GM12878 (cell line): ENCODE data around the gene VANGL1. TPM values are rescaled to one million over a fixed set of nuclear protein-coding genes. Genes with fewer than 3 reads are reported as not detected.

Experiments
- ATAC-seq: fragments of 200-7000 bp; cut with Tn5 transposase; 3 replicates; pipeline ENCODE4 v1.9.1; 2020; ENCODE audit warnings: mild to moderate bottlenecking, moderate library complexity
- BruUV-seq: library from RNA; stranded (reverse); fragments of 400-500 nt; replicated peaks from 2 replicates; lab custom pipeline; 2021; lab: Mats Ljungman, UMichigan
- CTCF ChIA-PET: fragments of 300-600 bp; sonication (Branson Sonifier 250); formaldehyde crosslinking; extraction: SDS; loops from one replicate; lab custom pipeline; 2021; ENCODE audit warnings: inconsistent platforms; lab: Yijun Ruan, JAX
- POLR2A ChIA-PET: fragments of 350-600 bp; formaldehyde crosslinking; extraction: SDS; loops from one replicate; lab custom pipeline; 2021; ENCODE audit warnings: inconsistent platforms; lab: Charles Lee
- RAD21 ChIA-PET: fragments of 300-600 bp; sonication (Branson Sonifier 250); formaldehyde crosslinking; loops from one replicate; lab custom pipeline; 2023; ENCODE audit warnings: antibody characterized with exemption; ENCODE audit not compliant: unreplicated experiment; lab: Charles Lee
- SMC1A ChIA-PET: fragments of 300-600 bp; sonication (Branson Sonifier 250); formaldehyde crosslinking; loops from one replicate; lab custom pipeline; 2023; ENCODE audit not compliant: unreplicated experiment, uncharacterized antibody; lab: Charles Lee
- DNase-seq: peaks from one replicate; pipeline ENCODE4 v3.0.0-alpha.2; 2011; ENCODE audit warnings: low read depth, low spot score
- FAIRE-seq: peaks from 3 replicates; lab custom pipeline; 2011; peaks lifted over from hg19 to GRCh38; lab: Jason Lieb, UNC
- H2AFZ ChIP-seq: 2 replicates; pipeline ENCODE4 v1.6.0; 2011; ENCODE audit warnings: low read depth, low read length, control low read depth; ENCODE audit not compliant: control insufficient read depth
- H3K27ac ChIP-seq: 2 replicates; pipeline ENCODE4 v1.5.1; 2011; ENCODE audit warnings: control low read depth; ENCODE audit not compliant: control insufficient read depth, insufficient read depth
- H3K27me3 ChIP-seq, 2 experiments: replicated peaks in 1 of 2; 2 replicates each; pipeline versions ENCODE4 v1.6.0 to v1.6.1; 2011; ENCODE audit warnings: low read length in 1 of 2; ENCODE audit not compliant: control insufficient read depth in 2 of 2, insufficient read depth in 2 of 2
- H3K36me3 ChIP-seq, 2 experiments: 2 replicates each; pipeline ENCODE4 v1.5.1; 2011; ENCODE audit warnings: low read length in 1 of 2; ENCODE audit not compliant: control insufficient read depth in 2 of 2, insufficient read depth in 2 of 2
- H3K4me1 ChIP-seq: 2 replicates; pipeline ENCODE4 v1.6.1; 2011; ENCODE audit warnings: mild to moderate bottlenecking, low read length, moderate library complexity, mixed read lengths; ENCODE audit not compliant: control insufficient read depth, insufficient read depth
- H3K4me2 ChIP-seq: 2 replicates; pipeline ENCODE4 v1.6.0; 2011; ENCODE audit warnings: control low read depth; ENCODE audit not compliant: control insufficient read depth, insufficient read depth
- H3K4me3 ChIP-seq: fragments of 200-600 bp; sonication (generic); 2 replicates; pipeline ENCODE4 v1.5.1; 2016
- H3K79me2 ChIP-seq: 2 replicates; pipeline ENCODE4 v1.6.0; 2011; ENCODE audit warnings: low read length; ENCODE audit not compliant: control insufficient read depth, insufficient read depth
- H3K9ac ChIP-seq: 2 replicates; pipeline ENCODE4 v1.8.0; 2011; ENCODE audit warnings: low read length, control low read depth, mixed read lengths; ENCODE audit not compliant: control insufficient read depth, insufficient read depth
- H3K9me3 ChIP-seq: replicated peaks from 3 replicates; pipeline ENCODE4 v1.5.1; 2011; ENCODE audit warnings: mild to moderate bottlenecking, low read length; ENCODE audit not compliant: control insufficient read depth, insufficient read depth
- H4K20me1 ChIP-seq: 2 replicates; pipeline ENCODE4 v1.6.0; 2011; ENCODE audit not compliant: control insufficient read depth, insufficient read depth
- ASH2L ChIP-seq: fragments of 300-600, 200-600 bp; sonication (generic); IDR thresholded peaks from 2 replicates; pipeline ENCODE4 v1.6.1; 2017; ENCODE audit warnings: low read depth, mild to moderate bottlenecking, borderline replicate concordance
- BACH1 ChIP-seq: fragments of 450-650 bp; IDR thresholded peaks from 2 replicates; pipeline ENCODE4 v1.6.1; 2017; ENCODE audit warnings: mild to moderate bottlenecking, borderline replicate concordance
- CBX5 ChIP-seq: sonication (generic); IDR thresholded peaks from 2 replicates; pipeline ENCODE4 v1.6.1; 2016; ENCODE audit warnings: low read depth, moderate library complexity, mild to moderate bottlenecking, inconsistent platforms
- CHD1 ChIP-seq: IDR thresholded peaks from 2 replicates; pipeline ENCODE4 v1.6.1; 2012; ENCODE audit warnings: low read depth, low read length, improper control_type of control experiment
- CREB1 ChIP-seq: IDR thresholded peaks from 2 replicates; pipeline ENCODE4 v1.6.1; 2012; ENCODE audit warnings: low read depth, mild to moderate bottlenecking, inconsistent platforms
- EP300 ChIP-seq, 2 experiments: fragments of 150-350 bp in 1 of 2; IDR thresholded peaks; 2 replicates each; pipeline ENCODE4 v1.6.1; 2011 to 2012; ENCODE audit warnings: low read depth in 2 of 2, low read length in 2 of 2, borderline replicate concordance in 1 of 2, improper control_type of control experiment in 1 of 2, inconsistent platforms in 1 of 2; ENCODE audit not compliant: control insufficient read depth in 1 of 2
- IRF4 ChIP-seq: IDR thresholded peaks from 2 replicates; pipeline ENCODE4 v1.6.1; 2011; ENCODE audit warnings: low read depth, low read length
- NFYA ChIP-seq: IDR thresholded peaks from 2 replicates; pipeline ENCODE4 v1.6.1; 2011; ENCODE audit warnings: low read depth, mild to moderate bottlenecking, low read length, improper control_type of control experiment, borderline replicate concordance
- NFYB ChIP-seq: IDR thresholded peaks from 2 replicates; pipeline ENCODE4 v1.6.1; 2011; ENCODE audit warnings: low read depth, mild to moderate bottlenecking, low read length, improper control_type of control experiment, moderate library complexity; ENCODE audit not compliant: insufficient read depth
- RB1 ChIP-seq: fragments of 450-650 bp; formaldehyde crosslinking; IDR thresholded peaks from 2 replicates; pipeline ENCODE4 v1.6.1; 2017; ENCODE audit warnings: mild to moderate bottlenecking, borderline replicate concordance
- RBBP5 ChIP-seq: fragments of 200-600 bp; sonication (generic); conservative IDR thresholded peaks from 2 replicates; pipeline ENCODE4 v1.6.1; 2016
- SIN3A ChIP-seq: IDR thresholded peaks from 2 replicates; pipeline ENCODE4 v1.6.1; 2012; ENCODE audit warnings: low read depth, low read length, improper control_type of control experiment
- SREBF2 ChIP-seq: IDR thresholded peaks from 2 replicates; pipeline ENCODE4 v1.6.1; 2012; ENCODE audit warnings: mild to moderate bottlenecking, low read length
- SRF ChIP-seq, 2 experiments: IDR thresholded peaks; 2 replicates each; pipeline ENCODE4 v1.6.1; 2011; ENCODE audit warnings: low read depth in 2 of 2, low read length in 2 of 2, mild to moderate bottlenecking in 1 of 2, moderate library complexity in 1 of 2
- SUPT20H ChIP-seq: IDR thresholded peaks from 2 replicates; pipeline ENCODE4 v1.6.1; 2011; ENCODE audit warnings: low read depth, mild to moderate bottlenecking, low read length, moderate library complexity, borderline replicate concordance; ENCODE audit not compliant: control insufficient read depth
- SUZ12 ChIP-seq: fragments of 200-600 bp; sonication (generic); IDR thresholded peaks from one replicate; pipeline ENCODE4 v1.6.1; 2018; ENCODE audit warnings: antibody characterized with exemption, mild to moderate bottlenecking; ENCODE audit not compliant: unreplicated experiment
- TCF3 ChIP-seq: IDR thresholded peaks from 2 replicates; pipeline ENCODE4 v1.6.1; 2012; ENCODE audit warnings: low read depth, mild to moderate bottlenecking, low read length, borderline replicate concordance; ENCODE audit not compliant: insufficient read depth
- WGBS: methylation state at CpG from one replicate; pipeline ENCODE4 v1.1.6; 2016; ENCODE audit warnings: low lambda C conversion rate; ENCODE audit not compliant: insufficient replicate concordance, insufficient coverage; ENCODE audit errors: missing lambda C conversion rate; 5-methylcytosine and 5-hydroxymethylcytosine counted together
- in situ Hi-C: fragments of 300-500 bp; cut with MboI; formaldehyde crosslinking; loops from 9 replicates; pipeline ENCODE4 v1.14.3; 2018; ENCODE audit warnings: mixed read lengths
- intact Hi-C: fragments of 100-400 bp; cut with micrococcal nuclease; formaldehyde crosslinking; loops from one replicate; pipeline ENCODE4 v1.14.2; 2022; ENCODE audit not compliant: unreplicated experiment
- polyA plus RNA-seq, 11 experiments: library from polyadenylated mRNA; depleted of rRNA in 4 of 11; unstranded in 6 of 11; stranded (reverse) in 5 of 11; fragments of >200 nt; fragmentation: Nextera tagmentation in 4 of 11; fragmentation: Illumina TruSeq in 1 of 11; extraction: Ambion mirVana in 4 of 11; extraction: Trizol in 1 of 11; gene quantifications; 1 replicate in 1 of 11; 2 replicates in 10 of 11; pipeline versions ENCODE4 v1.2.1 to v1.2.3, GENCODE V29; 2011 to 2016; ENCODE audit warnings: inconsistent platforms in 2 of 11, missing spikeins in 2 of 11, low read depth in 1 of 11
- total RNA-seq, 4 experiments: library from RNA; depleted of rRNA in 3 of 4; stranded (reverse); fragments of >200 nt in 3 of 4; fragmentation: Illumina TruSeq in 1 of 4; extraction: Trizol in 1 of 4; gene quantifications; 2 replicates each; pipeline versions ENCODE4 v1.2.1 to v1.2.3, GENCODE V29; 2013 to 2021
- TF ChIP-seq, protein P1 (sequence below): IDR thresholded peaks from 2 replicates; pipeline ENCODE4 v1.6.1; 2011; ENCODE audit warnings: mild to moderate bottlenecking, low read depth, low read length, moderate library complexity; ENCODE audit not compliant: insufficient replicate concordance
- TF ChIP-seq, protein P2 (sequence below): fragments of 450-650 bp; formaldehyde crosslinking; IDR thresholded peaks from 2 replicates; pipeline ENCODE4 v1.4.0; 2022; ENCODE audit warnings: mild to moderate bottlenecking, moderate library complexity

VANGL1 gene
- total and polyA plus RNA-seq, 10 of the 15 experiments (the other 5 are each of a cell fraction or from before 2014, with no cell fraction given), result 0.71 to 12.9 (median 6.3) TPM

DNA sequence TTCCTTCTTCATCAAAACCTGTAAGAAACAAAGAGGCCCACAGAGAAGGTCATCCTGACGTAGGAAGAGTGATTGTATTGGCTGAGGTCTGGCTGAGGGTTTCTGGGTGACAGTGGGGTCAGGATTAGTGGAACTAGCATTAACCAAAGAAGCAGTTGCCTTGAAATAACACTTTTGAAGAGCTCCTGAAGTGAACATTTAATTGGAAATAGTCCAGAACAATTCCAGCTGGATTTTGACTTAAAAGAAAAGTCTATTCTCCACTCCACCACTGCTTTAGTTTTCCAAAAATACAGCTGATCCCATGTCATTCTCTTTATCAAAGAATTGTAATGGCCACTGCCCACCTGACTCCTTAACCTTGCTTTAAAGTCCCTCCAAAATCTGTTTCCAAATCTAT is 99.0 kb downstream of the VANGL1 start:
- ChIA-PET POLR2A (no interaction called here), RAD21 (no interaction called here), SMC1A (interaction anchor here (0.7 to 0.9 kb wide), 2 partner anchors 9 to 11 kb away, joined by 3 read pairs; no protein-coding TSS in a partner anchor)
- ATAC-seq, result no peak
- Histone ChIP-seq H3K4me3 (no peak overlapping the region), H3K9ac (no peak overlapping the region), H2AFZ (no peak overlapping the region), H3K27ac (no peak overlapping the region), H3K27me3 (peaks cover 2% of the 10 kb centered on the region in 2 experiments; a peak in 2 of 4 replicates), H3K79me2 (no peaks in the 10 kb centered on the region)
- DNase-seq, result no peak
- 0% methylated on average over 1 of the region's 1 CpG for WGBS
- in situ Hi-C loops, result no loop called here
- no TSS peak for BruUV-seq
- TF ChIP-seq NFYB (no peak), SUZ12 (no peak), SUPT20H (no peak), CBX5 (no peak), IRF4 (no peak), NFYA (no peak), EP300 (IDR thresholded peaks at IDR 0.05; ENCODE audit: borderline replicate concordance in 1 of 2, control insufficient read depth in 1 of 2, low read depth in 2 of 2, low read length in 2 of 2) (no peak), TCF3 (no peak), CREB1 (no peak), BACH1 (no peak), SREBF2 (no peak), ASH2L (no peak), SRF (IDR thresholded peaks at IDR 0.05; ENCODE audit: low read depth in 2 of 2, low read length in 2 of 2) (no peak), RB1 (no peak), SIN3A (no peak), RBBP5 (no peak), CHD1 (no peak)
- TF ChIP-seq, protein P1, sequence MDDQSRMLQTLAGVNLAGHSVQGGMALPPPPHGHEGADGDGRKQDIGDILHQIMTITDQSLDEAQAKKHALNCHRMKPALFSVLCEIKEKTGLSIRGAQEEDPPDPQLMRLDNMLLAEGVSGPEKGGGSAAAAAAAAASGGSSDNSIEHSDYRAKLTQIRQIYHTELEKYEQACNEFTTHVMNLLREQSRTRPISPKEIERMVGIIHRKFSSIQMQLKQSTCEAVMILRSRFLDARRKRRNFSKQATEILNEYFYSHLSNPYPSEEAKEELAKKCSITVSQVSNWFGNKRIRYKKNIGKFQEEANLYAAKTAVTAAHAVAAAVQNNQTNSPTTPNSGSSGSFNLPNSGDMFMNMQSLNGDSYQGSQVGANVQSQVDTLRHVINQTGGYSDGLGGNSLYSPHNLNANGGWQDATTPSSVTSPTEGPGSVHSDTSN, result no peak
- TF ChIP-seq, protein P2, sequence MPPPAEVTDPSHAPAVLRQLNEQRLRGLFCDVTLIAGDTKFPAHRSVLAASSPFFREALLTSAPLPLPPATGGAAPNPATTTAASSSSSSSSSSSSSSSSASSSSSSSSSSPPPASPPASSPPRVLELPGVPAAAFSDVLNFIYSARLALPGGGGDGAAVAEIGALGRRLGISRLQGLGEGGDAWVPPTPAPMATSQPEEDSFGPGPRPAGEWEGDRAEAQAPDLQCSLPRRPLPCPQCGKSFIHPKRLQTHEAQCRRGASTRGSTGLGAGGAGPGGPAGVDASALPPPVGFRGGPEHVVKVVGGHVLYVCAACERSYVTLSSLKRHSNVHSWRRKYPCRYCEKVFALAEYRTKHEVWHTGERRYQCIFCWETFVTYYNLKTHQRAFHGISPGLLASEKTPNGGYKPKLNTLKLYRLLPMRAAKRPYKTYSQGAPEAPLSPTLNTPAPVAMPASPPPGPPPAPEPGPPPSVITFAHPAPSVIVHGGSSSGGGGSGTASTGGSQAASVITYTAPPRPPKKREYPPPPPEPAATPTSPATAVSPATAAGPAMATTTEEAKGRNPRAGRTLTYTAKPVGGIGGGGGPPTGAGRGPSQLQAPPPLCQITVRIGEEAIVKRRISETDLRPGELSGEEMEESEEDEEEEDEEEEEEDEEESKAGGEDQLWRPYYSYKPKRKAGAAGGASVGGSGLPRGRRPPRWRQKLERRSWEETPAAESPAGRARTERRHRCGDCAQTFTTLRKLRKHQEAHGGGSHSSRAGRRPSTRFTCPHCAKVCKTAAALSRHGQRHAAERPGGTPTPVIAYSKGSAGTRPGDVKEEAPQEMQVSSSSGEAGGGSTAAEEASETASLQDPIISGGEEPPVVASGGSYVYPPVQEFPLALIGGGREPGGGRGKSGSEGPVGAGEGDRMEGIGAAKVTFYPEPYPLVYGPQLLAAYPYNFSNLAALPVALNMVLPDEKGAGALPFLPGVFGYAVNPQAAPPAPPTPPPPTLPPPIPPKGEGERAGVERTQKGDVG (CRISPR knock-in tag), result no peak
- TF ChIP-seq, all 136 proteins: peak for 0
- CTCF ChIA-PET, result interaction anchor here (0.9 to 1.6 kb wide), 2 partner anchors 28 to 34 kb away, joined by 3 to 6 read pairs; no protein-coding TSS in a partner anchor
- Histone ChIP-seq H3K36me3 (no peaks in the 10 kb centered on the region), H4K20me1 (no peaks in the 10 kb centered on the region), H3K9me3 (no peaks in the 10 kb centered on the region; the same call in 2 of the 3 replicates), H3K4me2 (no peak overlapping the region), H3K4me1 (no peaks in the 10 kb centered on the region)
- FAIRE-seq, result no peak
- intact Hi-C loops, result no loop called here
